GM21528 (cell line): ENCODE data around the gene CRY2.

Experiments
- ATAC-seq: cut with Tn5 transposase; IDR thresholded peaks from one replicate; pipeline ENCODE4 v1.9.1; 2021; ENCODE audit warnings: mild to moderate bottlenecking, moderate library complexity; ENCODE audit not compliant: unreplicated experiment, low FRiP score

Gene CRY2

DNA sequence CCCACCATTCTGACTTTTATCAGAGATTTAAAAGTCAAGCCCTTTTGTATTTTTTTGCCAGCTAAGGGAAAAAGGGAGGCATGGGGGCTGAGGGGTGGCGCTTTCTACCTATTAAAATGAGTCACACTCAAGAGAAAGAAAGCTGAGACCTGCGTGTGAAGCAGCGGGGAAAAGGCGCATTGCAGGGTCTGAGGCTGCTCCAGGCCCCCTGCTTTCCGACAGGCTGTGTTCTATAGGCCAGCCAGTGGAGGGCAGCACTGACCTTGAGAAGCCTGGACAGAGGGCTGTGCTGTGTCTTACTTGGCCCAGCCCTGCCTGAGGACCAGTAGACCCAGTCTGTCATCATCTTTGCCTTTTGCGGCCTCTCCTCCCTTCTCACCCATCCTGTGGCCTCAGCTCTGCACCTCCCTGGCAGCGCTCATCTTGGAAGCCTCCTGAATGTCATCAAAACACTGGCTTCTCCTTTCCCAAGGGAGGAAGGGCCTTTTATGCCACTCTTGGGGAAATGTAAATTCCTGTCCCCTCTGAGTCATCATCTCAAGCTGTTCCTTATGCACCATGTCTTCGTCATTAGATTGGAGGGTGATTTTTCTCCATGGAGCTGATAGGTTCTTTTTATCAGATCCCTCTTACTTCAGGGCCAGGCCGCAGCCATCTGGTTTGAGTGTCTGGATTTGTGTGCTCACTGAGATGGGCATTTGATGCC is 25.5 kb downstream of the CRY2 start:
- ATAC-seq, result no peak

DNA sequence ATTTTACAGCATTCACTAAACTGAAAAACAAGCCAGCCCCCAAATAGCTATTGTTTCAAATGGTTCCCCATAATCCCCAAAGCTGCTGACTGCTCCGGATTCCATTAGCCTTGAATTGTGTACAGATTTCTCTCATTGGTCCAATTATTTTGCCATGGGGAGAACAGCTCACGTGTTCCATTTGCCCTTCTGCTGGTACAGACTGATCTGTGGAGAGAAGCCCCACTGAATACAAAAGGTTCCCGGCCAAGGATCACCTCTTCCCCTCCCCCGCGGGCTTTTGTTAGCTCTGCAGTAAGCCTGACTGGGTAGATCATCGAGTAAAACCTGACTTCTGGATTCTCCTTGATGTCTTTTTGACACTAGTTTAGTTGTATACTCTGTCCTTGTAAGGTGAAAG is 29.1 kb downstream of the CRY2 start:
- ATAC-seq, result no peak

DNA sequence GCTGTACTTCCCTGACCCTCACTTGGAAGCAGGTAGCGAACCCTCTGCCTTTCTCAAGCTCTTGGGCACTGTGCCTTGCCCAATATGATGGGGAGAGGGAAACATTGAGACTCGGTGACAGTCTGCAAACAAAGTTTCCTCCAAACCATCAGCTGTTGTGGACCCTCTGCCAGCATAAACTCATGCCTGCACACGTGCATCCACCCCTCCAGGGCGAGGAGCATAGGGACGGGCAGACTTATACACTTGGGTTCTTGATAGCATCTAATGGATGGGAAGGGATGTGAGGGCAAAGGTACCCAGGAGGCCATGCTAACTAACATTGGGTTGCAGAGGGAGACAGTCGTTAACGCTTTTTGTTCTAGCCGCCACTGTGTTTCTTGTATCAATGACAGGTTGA is 29.9 kb downstream of the CRY2 start:
- ATAC-seq, result no peak

DNA sequence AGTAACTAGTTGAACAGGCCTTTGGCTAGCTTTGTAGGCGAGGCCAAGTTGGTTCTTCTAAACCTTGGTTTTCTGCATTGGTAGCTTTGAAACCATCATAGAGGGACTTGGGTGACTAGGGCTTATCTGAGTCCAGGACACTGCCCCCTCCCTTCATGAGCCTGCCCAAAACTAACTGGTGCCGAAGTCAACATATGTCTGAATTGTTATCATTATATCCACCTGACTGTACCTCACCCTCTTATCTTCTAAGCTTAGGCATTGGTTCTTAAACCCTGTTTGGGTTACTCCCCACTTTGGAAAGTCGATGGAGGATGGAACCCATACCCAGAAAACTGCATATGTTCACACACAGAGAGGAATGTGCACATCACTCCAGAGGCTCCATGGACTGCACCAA is 30.6 kb downstream of the CRY2 start:
- ATAC-seq, result no peak

- ATAC-seq, result no peak
Observed at GRCh38 chr11:45879803-45880686, 32.8 kb downstream of the CRY2 start.

GRCh38 chr11:45880772-45881570 is 33.7 kb downstream of the CRY2 start:
- no peak for ATAC-seq

GRCh38 chr11:45881708-45882368 is 34.6 kb downstream of the CRY2 start:
- ATAC-seq, result no peak

GRCh38 chr11:45884596-45885185 is 37.4 kb downstream of the CRY2 start:
- ATAC-seq, result no peak

DNA sequence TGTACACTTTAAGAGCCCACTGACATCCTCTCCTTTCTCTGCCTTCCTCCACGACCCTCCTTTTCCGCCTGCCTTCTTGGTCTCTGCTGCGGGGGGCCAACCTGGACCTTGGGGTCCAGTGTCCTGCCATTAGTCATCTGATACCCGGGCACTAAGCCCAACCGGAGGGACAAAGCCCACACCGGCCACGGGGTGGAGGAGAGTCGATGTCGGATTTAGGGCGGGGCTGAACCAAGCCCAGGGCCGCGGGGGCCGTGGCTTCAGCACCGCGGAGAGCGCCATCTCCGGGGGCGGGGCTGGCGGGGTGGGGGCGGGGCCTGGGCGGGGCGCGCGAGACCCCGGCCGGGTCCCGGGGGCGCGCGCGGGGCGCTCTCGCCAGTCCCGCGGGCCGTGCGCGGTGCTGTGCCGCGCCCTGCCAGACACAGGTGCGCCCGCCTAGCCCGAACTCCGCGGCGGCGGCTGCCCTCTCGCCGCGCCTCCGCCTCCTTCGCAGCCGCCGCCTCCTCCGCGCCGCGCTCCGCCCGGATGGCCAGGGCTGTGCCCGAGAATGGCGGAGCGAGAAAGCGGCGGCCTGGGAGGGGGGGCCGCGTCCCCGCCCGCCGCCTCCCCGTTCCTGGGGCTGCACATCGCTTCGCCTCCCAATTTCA is 38.1 kb downstream of the CRY2 start, which contains the start of gene MAPK8IP1:
Gene MAPK8IP1 (plus strand): TSS at position 378 of the 647 bp plus-strand sequence. CDS start 170 bp downstream, at position 548.
- peak; percentile 62 for ATAC-seq

DNA sequence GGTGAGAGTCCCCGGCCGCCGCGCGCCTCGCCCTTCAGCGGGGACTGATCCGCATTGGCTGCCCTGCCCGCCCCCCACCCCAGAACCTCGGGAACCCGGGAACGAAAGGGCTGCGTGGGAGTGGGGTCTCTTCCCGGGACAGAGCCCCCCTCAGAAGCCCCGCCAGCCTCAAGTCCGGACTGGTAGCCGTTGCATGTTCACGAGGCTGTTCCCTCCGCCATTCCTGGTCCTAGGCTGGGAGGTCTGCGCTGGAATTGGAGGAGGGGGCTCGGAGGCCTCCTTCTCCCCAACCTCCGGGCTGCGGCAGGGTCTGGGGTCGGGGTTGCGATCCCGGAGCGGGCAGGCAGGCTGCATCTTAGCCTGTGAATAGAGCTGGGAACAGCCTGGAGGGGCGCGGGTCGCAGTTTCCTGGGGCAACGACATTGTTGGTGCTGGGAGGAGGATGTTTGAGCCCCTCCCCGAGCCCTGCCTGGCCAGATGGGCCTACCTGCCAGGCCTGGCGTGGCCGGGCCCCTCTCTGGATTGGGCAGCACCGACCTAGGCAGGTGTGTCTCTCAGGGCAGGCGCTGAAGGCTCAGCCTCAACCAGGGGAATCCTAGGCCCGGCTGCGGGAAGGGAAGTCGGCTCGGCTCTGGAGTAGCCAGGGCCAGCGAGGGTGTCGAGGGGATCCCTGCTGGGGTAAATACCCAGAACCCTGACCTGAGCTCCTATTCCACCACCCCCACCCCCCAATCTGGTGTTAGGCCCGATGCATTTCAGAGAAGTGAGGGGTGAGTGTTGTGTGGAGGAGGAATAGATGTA is 38.8 kb downstream of the CRY2 start:
- ATAC-seq, result no peak

DNA sequence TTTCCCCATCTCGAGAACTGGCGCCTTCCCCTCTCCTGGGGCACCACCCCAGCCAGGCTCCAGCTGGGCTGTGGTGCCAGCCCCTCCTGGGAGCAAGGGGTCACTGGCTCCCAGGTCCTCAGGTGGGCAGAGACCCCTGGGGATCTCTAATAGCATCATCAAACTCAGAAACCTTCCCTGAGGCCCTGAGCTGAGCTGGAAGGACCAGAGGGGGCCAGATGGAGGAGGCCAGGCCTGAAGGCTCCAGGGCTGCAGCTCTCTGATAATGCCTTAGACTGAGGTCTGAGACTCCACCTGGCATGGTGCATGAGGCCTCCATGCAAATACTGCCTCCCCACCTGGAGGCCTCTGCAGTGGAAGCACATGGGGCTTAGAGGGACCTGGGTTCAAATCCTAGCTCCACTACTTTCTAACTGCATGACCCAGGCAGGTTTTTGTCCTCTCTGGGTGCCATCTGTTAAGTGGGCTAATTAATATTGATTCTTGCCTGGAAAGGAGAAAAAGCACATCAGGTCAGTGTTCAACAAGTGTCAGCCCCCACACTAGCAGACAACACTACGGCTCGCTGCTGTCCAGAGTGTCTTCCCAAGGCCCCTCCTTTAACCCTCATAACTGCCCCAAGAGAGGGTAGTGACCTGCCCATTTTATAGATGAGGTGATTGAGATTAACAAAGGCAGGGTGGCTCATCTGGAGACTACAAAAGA is 39.7 kb downstream of the CRY2 start:
- no peak for ATAC-seq

DNA sequence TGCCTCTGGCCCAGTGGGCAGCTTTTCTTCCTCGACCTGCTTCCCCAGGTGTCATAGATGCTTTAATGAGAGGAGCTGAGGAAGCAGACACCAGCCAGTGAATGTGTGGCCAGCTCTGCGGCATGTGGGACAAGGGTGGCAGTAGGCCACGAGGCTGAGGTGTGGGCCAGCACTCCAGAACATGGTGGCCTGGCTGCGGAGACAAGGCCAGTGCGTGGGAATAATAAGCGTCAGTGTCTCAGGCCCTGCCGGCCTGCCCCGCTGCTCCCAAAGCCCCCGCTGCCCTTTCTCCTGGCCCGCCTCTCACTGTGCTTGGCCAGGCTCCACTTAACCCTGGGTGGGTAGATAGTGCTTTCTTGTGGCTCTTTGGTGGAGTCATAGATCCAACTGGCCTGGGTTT is 40.3 kb downstream of the CRY2 start:
- no peak for ATAC-seq

- ATAC-seq, result no peak
Observed at GRCh38 chr11:45889555-45889954, 42.3 kb downstream of the CRY2 start.

DNA sequence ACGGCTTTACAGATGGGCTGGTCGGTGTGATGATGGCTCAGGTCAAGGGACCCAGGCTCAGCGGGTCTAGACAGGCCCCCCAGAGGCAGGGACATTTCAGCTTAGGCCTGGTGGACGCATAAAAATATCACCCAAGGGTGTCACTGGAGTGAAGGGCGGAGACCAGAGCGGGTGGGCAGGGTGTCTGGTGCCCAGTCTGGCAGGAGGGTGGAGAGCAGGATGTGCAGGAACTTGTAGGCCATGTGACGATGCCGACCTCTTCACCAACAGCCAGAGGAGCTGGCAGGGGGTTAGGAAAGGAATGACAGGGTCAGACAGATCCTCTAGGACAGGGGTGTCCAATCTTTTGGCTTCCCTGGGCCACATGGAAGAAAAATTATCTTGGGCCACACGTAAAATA is 42.7 kb downstream of the CRY2 start:
- ATAC-seq, result no peak

DNA sequence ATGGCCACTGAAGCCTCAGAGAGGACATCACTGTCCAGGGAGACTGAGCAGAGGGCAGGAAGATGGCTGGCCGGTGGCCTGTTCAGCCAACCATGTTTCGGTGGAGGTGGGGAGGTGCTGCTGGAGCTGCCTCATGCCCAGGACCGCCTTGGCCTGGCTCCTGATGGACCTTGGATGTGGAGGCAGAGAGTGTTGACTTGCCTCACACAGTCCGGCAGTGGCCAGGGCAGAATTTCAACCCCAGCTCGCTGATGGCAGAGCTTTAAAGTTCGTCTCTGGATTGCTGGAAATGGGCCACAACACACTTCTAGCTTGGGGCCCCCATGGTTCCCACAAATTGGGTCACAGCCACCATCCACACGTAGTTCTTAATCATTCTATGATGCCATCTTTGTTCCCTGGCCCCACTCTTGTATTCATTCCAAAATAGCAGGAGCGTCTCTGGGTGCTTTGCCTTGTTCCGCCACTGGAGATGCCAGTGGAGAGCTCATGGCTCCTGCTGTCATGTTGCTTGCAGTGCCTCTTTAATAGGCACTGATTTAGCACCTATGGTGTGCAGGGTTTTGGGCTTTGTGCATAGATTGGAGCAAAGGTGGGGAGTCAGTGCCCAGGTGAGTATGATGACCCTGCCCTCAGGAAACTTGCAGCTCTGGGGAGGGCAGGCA is 43.7 kb downstream of the CRY2 start:
- ATAC-seq, result no peak

- no peak for ATAC-seq
Observed at GRCh38 chr11:45892856-45893255, 45.6 kb downstream of the CRY2 start.

DNA sequence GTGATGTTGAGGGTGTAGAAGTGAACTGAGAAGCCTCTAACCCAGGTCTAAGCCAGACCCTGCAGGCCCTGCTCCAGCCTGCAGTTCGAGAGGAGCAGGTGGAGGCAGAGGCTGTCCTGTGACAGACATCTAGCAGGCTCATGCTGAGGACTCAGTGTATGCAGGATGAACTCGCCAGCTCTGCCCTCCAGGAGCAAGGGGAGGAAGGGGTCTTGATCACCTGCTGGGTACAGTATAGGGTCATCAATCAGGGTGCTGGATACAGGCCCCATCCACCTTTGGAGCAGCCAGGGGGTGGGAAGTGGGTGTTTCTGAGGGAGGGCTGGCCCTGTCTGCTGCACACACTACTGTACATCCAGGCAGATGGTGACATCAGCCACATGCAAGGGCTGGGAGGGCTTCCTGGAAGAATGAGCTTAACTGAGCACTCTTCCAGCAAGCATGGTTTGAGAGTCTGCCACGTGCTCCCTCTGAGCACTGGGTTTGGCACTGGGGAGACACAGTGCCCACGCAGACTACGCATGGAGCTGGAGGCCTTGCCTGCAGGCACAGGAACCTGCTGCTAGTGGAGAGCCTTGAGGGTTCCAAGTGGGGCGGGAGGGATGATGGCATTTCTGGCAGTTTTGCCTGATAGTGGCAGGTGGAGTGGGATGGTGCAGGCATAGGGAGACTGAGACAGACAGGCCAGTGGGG is 47.4 kb downstream of the CRY2 start:
- ATAC-seq, result no peak
